Measurements from ENCODE around the gene NACC2. TPM values are rescaled to one million over a fixed set of nuclear protein-coding genes. Genes with fewer than 3 reads are reported as not detected.

The NACC2 gene
- total RNA-seq, 1 experiment from 2014 or later, result 62.0 TPM

DNA sequence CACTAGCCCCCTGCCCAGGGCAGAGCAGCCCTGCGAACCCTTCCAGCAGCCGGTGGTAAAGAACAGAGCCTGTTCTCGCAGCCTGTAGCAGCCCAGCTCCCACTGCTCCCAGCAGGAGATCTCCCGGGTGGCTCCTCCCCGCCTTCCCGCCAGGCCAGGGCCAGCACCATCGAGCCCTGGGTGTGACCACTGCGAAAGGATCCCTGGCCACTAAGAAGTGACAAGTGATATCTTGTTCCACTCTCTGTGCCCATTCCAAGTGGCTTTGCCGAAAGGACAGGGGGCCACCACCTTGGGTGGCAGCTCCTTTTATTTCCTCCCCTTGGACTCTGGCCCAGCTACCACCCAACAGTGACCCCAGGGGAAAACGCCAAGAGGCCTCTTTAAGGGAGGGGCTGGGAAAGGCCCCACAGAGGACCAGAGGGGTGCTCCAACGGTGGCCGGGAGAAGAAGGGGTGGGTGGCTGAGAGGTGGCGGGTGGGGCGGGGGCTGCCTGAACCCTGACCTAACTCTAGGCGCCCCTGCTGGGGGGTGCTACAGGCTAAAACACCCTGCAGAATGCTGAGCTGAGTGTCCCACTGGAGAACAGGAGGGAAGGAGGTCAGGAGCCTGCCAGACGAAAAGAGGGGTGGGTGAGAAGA, 1.6 kb downstream of the NACC2 start:
- peaks cover 48% of the 10 kb centered on the region for H3K4me1 ChIP-seq (ENCODE audit: control insufficient read depth, insufficient read depth, low read length)
- ChIA-PET POLR2A (no interaction called here), CTCF (interaction anchor here (0.5 kb wide), 1 partner anchor 1161 kb away, joined by 3 read pairs; no protein-coding TSS in a partner anchor)
- TF ChIP-seq CTCF (IDR thresholded peaks at IDR 0.05) (no peak), POLR2AphosphoS5 (IDR thresholded peaks at IDR 0.05; ENCODE audit: low read depth, low read length) (no peak), SIN3A (IDR thresholded peaks at IDR 0.05; ENCODE audit: borderline replicate concordance, insufficient read depth, low read depth, low read length) (no peak), REST (IDR thresholded peaks at IDR 0.05; ENCODE audit: insufficient read depth in 1 of 2, low read depth in 2 of 2, low read length in 1 of 2) (no peak), TCF7L2 (IDR thresholded peaks at IDR 0.05; ENCODE audit: low read depth, low read length) (no peak)
- intact Hi-C loops (cut with micrococcal nuclease; ENCODE audit: unreplicated experiment), result no loop called here
- peak; percentile 54 for ATAC-seq
- BruUV-seq (replicated peaks), result no TSS peak
- H3K27me3 ChIP-seq (ENCODE audit: control insufficient read depth, insufficient read depth, low read length), result no peaks in the 10 kb centered on the region
- H3K27ac ChIP-seq (ENCODE audit: low read length), result peak overlapping the region; percentile 88
- no peak for DNase-seq (ENCODE audit: low read depth, low spot score)
- no peaks in the 10 kb centered on the region for H3K36me3 ChIP-seq (ENCODE audit: control insufficient read depth, insufficient read depth, low read length)
- peak overlapping the region; percentile 62 to 67 for H3K4me3 ChIP-seq (ENCODE audit: low read depth in 2 of 2, low read length in 2 of 2)
- no peaks in the 10 kb centered on the region for H3K9me3 ChIP-seq (ENCODE audit: control insufficient read depth, insufficient read depth, low read depth, low read length)
- in situ Hi-C loops (cut with HindIII; ENCODE audit: low pct_unique_long_range_greater_than_20kb, low sequenced_read_pairs), result no loop called here

DNA sequence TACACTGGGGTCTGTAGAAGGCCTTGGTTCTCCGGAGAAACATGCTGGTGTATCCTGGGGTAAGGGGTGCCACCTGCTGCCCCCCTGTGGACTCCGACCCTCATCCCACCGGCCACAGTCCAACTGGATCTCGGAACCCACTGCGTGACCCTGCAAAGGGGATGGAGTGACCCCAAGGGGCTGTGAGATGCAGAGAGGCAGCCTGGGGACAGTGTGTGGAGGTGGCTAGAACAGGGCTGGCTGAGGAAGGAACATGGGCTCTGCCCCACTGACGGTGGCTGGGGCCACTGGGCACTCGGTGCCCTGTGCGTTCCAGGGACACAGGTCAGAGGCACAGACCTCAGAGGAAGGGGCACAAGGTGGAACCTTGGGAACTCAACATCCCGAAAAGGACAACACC, 2.3 kb downstream of the NACC2 start:
- Histone ChIP-seq H3K4me3 (ENCODE audit: low read depth in 2 of 2, low read length in 2 of 2) (peak overlapping the region; percentile 62 to 67), H3K4me1 (ENCODE audit: control insufficient read depth, insufficient read depth, low read length) (peaks cover 56% of the 10 kb centered on the region), H3K36me3 (ENCODE audit: control insufficient read depth, insufficient read depth, low read length) (no peaks in the 10 kb centered on the region), H3K27me3 (ENCODE audit: control insufficient read depth, insufficient read depth, low read length) (no peaks in the 10 kb centered on the region), H3K27ac (ENCODE audit: low read length) (peak overlapping the region; percentile 88), H3K9me3 (ENCODE audit: control insufficient read depth, insufficient read depth, low read depth, low read length) (no peaks in the 10 kb centered on the region)
- ChIA-PET CTCF (no interaction called here), POLR2A (no interaction called here)
- in situ Hi-C loops (cut with HindIII; ENCODE audit: low pct_unique_long_range_greater_than_20kb, low sequenced_read_pairs) (no loop called here), intact Hi-C loops (cut with micrococcal nuclease; ENCODE audit: unreplicated experiment) (no loop called here)
- no peak for DNase-seq (ENCODE audit: low read depth, low spot score)
- BruUV-seq (replicated peaks), result TSS peak; percentile 51
- ATAC-seq, result no peak
- no peak for TF ChIP-seq POLR2AphosphoS5 (IDR thresholded peaks at IDR 0.05; ENCODE audit: low read depth, low read length)
- TF ChIP-seq CTCF (IDR thresholded peaks at IDR 0.05), result peak; percentile 44
- TF ChIP-seq REST (IDR thresholded peaks at IDR 0.05; ENCODE audit: insufficient read depth in 1 of 2, low read depth in 2 of 2, low read length in 1 of 2), result no peak
- TF ChIP-seq TCF7L2 (IDR thresholded peaks at IDR 0.05; ENCODE audit: low read depth, low read length), result no peak
- TF ChIP-seq SIN3A (IDR thresholded peaks at IDR 0.05; ENCODE audit: borderline replicate concordance, insufficient read depth, low read depth, low read length), result no peak
